AG04450 (cell line): ENCODE results near the gene CNOT9. TPM values are rescaled to one million over a fixed set of nuclear protein-coding genes. Genes with fewer than 3 reads are reported as not detected.

Experiments
- CTCF ChIA-PET: fragments of 300-600, 350-600 bp; formaldehyde crosslinking; extraction: SDS; loops from one replicate; lab custom pipeline; 2022; ENCODE audit warnings: antibody characterized with exemption, inconsistent platforms; lab: Charles Lee
- POLR2A ChIA-PET: fragments of 350-600 bp; formaldehyde crosslinking; extraction: SDS; loops from one replicate; lab custom pipeline; 2021; ENCODE audit warnings: antibody characterized with exemption, inconsistent platforms; lab: Yijun Ruan, JAX
- DNase-seq: peaks from one replicate; pipeline ENCODE4 v3.0.0-alpha.2; 2011; ENCODE audit warnings: low read depth, low spot score
- H3K27ac ChIP-seq: one replicate; pipeline ENCODE4 v1.5.1; 2012; ENCODE audit warnings: low read depth, low read length, control low read depth
- H3K27me3 ChIP-seq: one replicate; pipeline ENCODE4 v1.6.0; 2012; ENCODE audit warnings: low read length; ENCODE audit not compliant: control insufficient read depth, insufficient read depth
- H3K4me3 ChIP-seq: 2 replicates; pipeline ENCODE4 v1.5.1; 2011; ENCODE audit warnings: mild to moderate bottlenecking, low read depth, low read length, control low read depth
- H3K9me3 ChIP-seq: 2 replicates; pipeline ENCODE4 v1.5.1; 2012; ENCODE audit warnings: low read length; ENCODE audit not compliant: control insufficient read depth, insufficient read depth
- CTCF ChIP-seq: IDR thresholded peaks from 2 replicates; pipeline ENCODE4 v1.5.1; 2011; ENCODE audit warnings: low read depth, low read length, control low read depth, inconsistent platforms
- polyA plus RNA-seq: library from polyadenylated mRNA; depleted of rRNA; stranded (reverse); fragments of >200 nt; gene quantifications from 2 replicates; pipeline ENCODE4 v1.2.3, GENCODE V29; 2011; rRNA removed
- small RNA-seq: library from RNA; depleted of rRNA; stranded (forward); fragments of <200 nt; gene quantifications from one replicate; pipeline ENCODE3, GENCODE V24; 2012; ENCODE audit warnings: low read depth; ENCODE audit not compliant: insufficient read length

The CNOT9 gene
- polyA plus RNA-seq, 1 experiment: 77.1 TPM

GRCh38 chr2:218642786-218643185, 74.1 kb downstream of the CNOT9 start:
- H3K27me3 ChIP-seq: no peaks in the 10 kb centered on the region
- ChIA-PET CTCF (interaction anchor here (2.0 kb wide), 1 partner anchor 205 kb away, joined by 5 read pairs; no protein-coding TSS in a partner anchor), POLR2A (no interaction called here)
- TF ChIP-seq CTCF: no peak
- no peak overlapping the region for H3K27ac ChIP-seq
- H3K4me3 ChIP-seq: no peak overlapping the region
- H3K9me3 ChIP-seq: no peaks in the 10 kb centered on the region
- no peak for DNase-seq

DNA sequence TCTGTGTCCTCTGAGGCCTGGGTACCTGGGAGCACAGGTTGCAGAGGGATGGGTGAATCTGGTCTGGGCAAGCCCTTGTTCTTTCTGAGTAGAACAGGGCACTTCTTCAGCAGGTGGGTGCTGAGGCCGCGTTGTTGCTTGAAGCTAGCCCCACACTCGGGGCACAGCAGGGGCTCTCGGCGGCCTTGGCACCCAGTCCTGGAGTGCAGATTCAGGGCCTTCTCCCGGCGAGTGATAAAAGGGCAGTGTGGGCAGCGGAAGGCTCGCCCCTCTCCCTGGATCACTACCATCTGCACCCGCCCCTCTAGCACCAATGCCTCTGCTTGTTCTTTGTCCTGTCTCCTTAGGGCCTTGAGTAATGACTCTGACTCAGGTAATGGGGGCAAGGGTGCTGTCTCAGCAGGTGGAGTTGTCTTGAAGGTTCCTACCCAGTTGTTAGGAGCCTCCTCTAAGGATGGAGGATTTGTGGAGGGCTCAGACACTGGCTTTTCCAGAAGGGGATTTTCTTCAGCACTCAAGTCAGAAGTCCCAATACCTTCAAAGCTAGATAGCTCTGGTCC, 75.2 kb downstream of the CNOT9 start:
- Histone ChIP-seq H3K27me3 (no peaks in the 10 kb centered on the region), H3K9me3 (no peaks in the 10 kb centered on the region), H3K4me3 (no peak overlapping the region), H3K27ac (no peak overlapping the region)
- no peak for TF ChIP-seq CTCF
- DNase-seq: no peak
- POLR2A ChIA-PET: no interaction called here
- CTCF ChIA-PET: interaction anchor here (2.0 kb wide), 1 partner anchor 204 kb away, joined by 5 read pairs; no protein-coding TSS in a partner anchor

- Histone ChIP-seq H3K27ac (peak overlapping the region; percentile 3), H3K27me3 (no peaks in the 10 kb centered on the region), H3K4me3 (no peak overlapping the region), H3K9me3 (no peaks in the 10 kb centered on the region)
- ChIA-PET POLR2A (no interaction called here), CTCF (no interaction called here)
- DNase-seq: no peak
- no peak for TF ChIP-seq CTCF
Observed at GRCh38 chr2:218644721-218645120, 76.1 kb downstream of the CNOT9 start.

DNA sequence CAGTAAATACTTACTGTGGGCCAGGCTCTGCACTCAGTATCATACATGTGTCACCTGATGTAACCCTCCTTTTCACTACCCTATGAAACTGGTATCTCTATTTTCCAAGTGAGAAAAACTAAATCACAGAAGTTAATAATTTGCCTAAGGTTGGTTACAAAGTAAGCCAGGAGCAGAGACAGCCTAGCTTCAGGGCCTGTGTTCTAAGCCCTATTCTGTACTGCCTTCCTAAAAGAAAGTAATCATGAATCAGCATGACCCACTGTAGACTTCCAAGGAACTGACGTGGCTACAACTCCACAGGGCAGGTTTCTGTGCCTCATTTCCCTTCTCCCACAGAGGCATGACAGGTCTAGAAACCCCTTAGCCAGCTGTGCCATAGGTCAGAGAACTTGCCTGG, 76.5 kb downstream of the CNOT9 start:
- POLR2A ChIA-PET: no interaction called here
- no peak overlapping the region for H3K4me3 ChIP-seq
- CTCF ChIA-PET: no interaction called here
- no peak for TF ChIP-seq CTCF
- no peaks in the 10 kb centered on the region for H3K9me3 ChIP-seq
- no peaks in the 10 kb centered on the region for H3K27me3 ChIP-seq
- DNase-seq: no peak
- no peak overlapping the region for H3K27ac ChIP-seq

Small RNA genes lying within 50 kb of the gene (small RNA-seq; reads per million reads assigned to genes)
- gene RNU6-136P: not detected

Other genes with a start within 250 kb of the CNOT9 start
- gene CATIP, start 212.0 kb upstream of the CNOT9 start, polyA plus RNA-seq: not detected in 2 replicates
- 0.04 TPM in 1 of 2 replicates, not detected in the other for gene SLC11A1, start 186.6 kb upstream of the CNOT9 start, polyA plus RNA-seq
- 51.3 and 66.6 TPM in 2 replicates for gene CTDSP1, start 169.0 kb upstream of the CNOT9 start, polyA plus RNA-seq
- gene VIL1, start 149.7 kb upstream of the CNOT9 start, polyA plus RNA-seq: 0.06 TPM in 1 of 2 replicates, not detected in the other
- 2.8 and 4.9 TPM in 2 replicates for gene USP37, start 488 bp upstream of the CNOT9 start, polyA plus RNA-seq
- gene PLCD4, start 39.1 kb downstream of the CNOT9 start, polyA plus RNA-seq: 4.7 and 4.9 TPM in 2 replicates
- gene ZNF142, start 90.8 kb downstream of the CNOT9 start, polyA plus RNA-seq: 3.5 and 5.5 TPM in 2 replicates
- gene BCS1L, start 90.8 kb downstream of the CNOT9 start, polyA plus RNA-seq: 26.7 and 28.4 TPM in 2 replicates
- gene RNF25, start 103.2 kb downstream of the CNOT9 start, polyA plus RNA-seq: 57.5 and 76.3 TPM in 2 replicates
- gene STK36, start 103.2 kb downstream of the CNOT9 start, polyA plus RNA-seq: 52.5 and 53.1 TPM in 2 replicates
- 16.3 and 18.0 TPM in 2 replicates for gene TTLL4, start 142.0 kb downstream of the CNOT9 start, polyA plus RNA-seq
- 25.6 and 31.0 TPM in 2 replicates for gene CYP27A1, start 213.3 kb downstream of the CNOT9 start, polyA plus RNA-seq